GM21619 (cell line): Measurements from ENCODE around the gene COL6A6.
"Not testable (repeated sequence)": the region's sequence is repeated elsewhere in the genome, so short reads cannot be mapped to it uniquely, and the experiment has no call there.

Experiments used
- ATAC-seq: cut with Tn5 transposase; IDR thresholded peaks from one replicate; pipeline ENCODE4 v1.9.1; 2021; ENCODE audit not compliant: unreplicated experiment

COL6A6 gene

GRCh38 chr3:130537673-130538304 lies 20.8 kb downstream of the COL6A6 start:
- ATAC-seq: no peak

- peak; percentile 61 for ATAC-seq
Measured at GRCh38 chr3:130539005-130539404, 22.0 kb downstream of the COL6A6 start.

- no peak for ATAC-seq
Measured at GRCh38 chr3:130543322-130543721, 26.3 kb downstream of the COL6A6 start.

- ATAC-seq: no peak
Measured at GRCh38 chr3:130546920-130547679, 30.1 kb downstream of the COL6A6 start.

GRCh38 chr3:130547680-130548065 lies 30.7 kb downstream of the COL6A6 start:
- ATAC-seq: not testable (repeated sequence)

GRCh38 chr3:130548356-130548755 lies 31.4 kb downstream of the COL6A6 start:
- ATAC-seq: no peak

GRCh38 chr3:130557336-130558035 lies 40.5 kb downstream of the COL6A6 start:
- no peak for ATAC-seq

- ATAC-seq: no peak
Measured at GRCh38 chr3:130558366-130558765, 41.4 kb downstream of the COL6A6 start.

- no peak for ATAC-seq
Measured at GRCh38 chr3:130565224-130565623, 48.2 kb downstream of the COL6A6 start.
